CD4-positive, alpha-beta T cell treated with Interferon alpha-2 for 1 hour (primary cell): ENCODE data around the gene DLK1.

Experiments
- DNase-seq, 2 donors: peaks; one replicate each; pipeline ENCODE4 v3.0.0-alpha.2; 2020 to 2022

The DLK1 gene

GRCh38 chr14:100715803-100716202 lies 10.9 kb upstream of the DLK1 start:
- DNase-seq = no peak

GRCh38 chr14:100717386-100717785 lies 9.3 kb upstream of the DLK1 start:
- no peak for DNase-seq

GRCh38 chr14:100719976-100720520 lies 6.6 kb upstream of the DLK1 start:
- DNase-seq = no peak

- DNase-seq = no peak
Observed at GRCh38 chr14:100721568-100721967, 5.1 kb upstream of the DLK1 start.

- no peak for DNase-seq
Observed at GRCh38 chr14:100722367-100722766, 4.3 kb upstream of the DLK1 start.

- DNase-seq = no peak
Observed at GRCh38 chr14:100723135-100723829, 3.4 kb upstream of the DLK1 start.

GRCh38 chr14:100723830-100724437 lies 2.8 kb upstream of the DLK1 start:
- DNase-seq = no peak

GRCh38 chr14:100724536-100724935 lies 2.2 kb upstream of the DLK1 start:
- DNase-seq = no peak

- DNase-seq = no peak
Observed at GRCh38 chr14:100725587-100726387, 905 bp upstream of the DLK1 start.

GRCh38 chr14:100727086-100727872 lies 587 bp downstream of the DLK1 start:
- no peak for DNase-seq

- DNase-seq = no peak
Observed at GRCh38 chr14:100727873-100728240, 1.2 kb downstream of the DLK1 start.

- no peak for DNase-seq
Observed at GRCh38 chr14:100728962-100729361, 2.3 kb downstream of the DLK1 start.

GRCh38 chr14:100729982-100730381 lies 3.3 kb downstream of the DLK1 start:
- no peak for DNase-seq

GRCh38 chr14:100730581-100730980 lies 3.9 kb downstream of the DLK1 start:
- DNase-seq = no peak

- DNase-seq = no peak
Observed at GRCh38 chr14:100731011-100731670, 4.4 kb downstream of the DLK1 start.

- DNase-seq = no peak
Observed at GRCh38 chr14:100731846-100732765, 5.4 kb downstream of the DLK1 start.

- no peak for DNase-seq
Observed at GRCh38 chr14:100732766-100733100, 6.0 kb downstream of the DLK1 start.

- no peak for DNase-seq
Observed at GRCh38 chr14:100733152-100733850, 6.6 kb downstream of the DLK1 start.

- DNase-seq = no peak
Observed at GRCh38 chr14:100734031-100734990, 7.6 kb downstream of the DLK1 start.
